H1 (cell line): ENCODE data around the gene AOPEP. TPM values are rescaled to one million over a fixed set of nuclear protein-coding genes. Genes with fewer than 3 reads are reported as not detected.

Experiments used
- GABPA ChIP-seq: IDR thresholded peaks from 2 replicates; pipeline ENCODE4 v1.6.1; 2011; ENCODE audit warnings: mild to moderate bottlenecking, low read length, moderate library complexity, borderline replicate concordance; ENCODE audit not compliant: insufficient read depth
- polyA plus RNA-seq, 7 experiments: library from polyadenylated mRNA; depleted of rRNA in 3 of 7; stranded (reverse) in 5 of 7; unstranded in 2 of 7; fragments of >200 nt in 5 of 7; fragments of 200-250 nt in 2 of 7; gene quantifications; 1 replicate in 5 of 7; 2 replicates in 1 of 7; 4 replicates in 1 of 7; pipeline versions ENCODE4 v1.2.1 to v1.2.3, GENCODE V29; 2011 to 2013; ENCODE audit warnings: missing spikeins in 2 of 7, mixed read lengths in 2 of 7
- total RNA-seq: library from RNA; stranded (reverse); fragmentation: NEBNext Ultra II Directional; extraction: Animal tissue kit (Norgen Biotek cat#: 25700); gene quantifications from 2 replicates; pipeline ENCODE4 v1.2.1, GENCODE V29; 2021

AOPEP gene
- total and polyA plus RNA-seq, 2 of the 8 experiments (the other 6 are each of a cell fraction or from before 2014, with no cell fraction given): 6.1 to 14.3 TPM

DNA sequence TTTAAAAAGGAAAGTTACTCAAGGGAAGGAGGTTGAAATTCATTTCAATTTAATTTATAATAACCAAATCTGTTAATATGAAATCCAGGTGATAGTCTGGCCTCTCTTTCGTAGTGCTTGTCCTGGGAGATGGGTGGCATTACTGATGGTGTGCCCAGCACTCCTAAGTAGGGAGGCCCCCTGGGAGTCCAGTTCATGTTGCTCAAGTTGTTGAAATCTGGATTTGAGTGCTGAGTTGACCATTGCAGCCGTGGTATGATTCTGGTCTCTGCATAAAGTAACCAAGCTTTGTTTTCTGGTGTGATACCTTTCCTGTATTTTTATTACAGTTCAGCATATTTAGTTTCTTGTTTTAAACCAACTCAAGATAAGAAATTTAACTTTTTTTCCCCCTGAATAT, 303.2 kb downstream of the AOPEP start (continued):
- no peak for TF ChIP-seq GABPA
- TF ChIP-seq, all 59 proteins: peak for 0
